GM19193 (cell line): Measurements from ENCODE around the gene IQCB1.

Source experiments
- POLR2A ChIP-seq: IDR thresholded peaks from 4 replicates; pipeline ENCODE4 v1.6.1; 2011; ENCODE audit not compliant: insufficient read depth, insufficient read length; ENCODE audit errors: extremely low read depth

IQCB1 gene

DNA sequence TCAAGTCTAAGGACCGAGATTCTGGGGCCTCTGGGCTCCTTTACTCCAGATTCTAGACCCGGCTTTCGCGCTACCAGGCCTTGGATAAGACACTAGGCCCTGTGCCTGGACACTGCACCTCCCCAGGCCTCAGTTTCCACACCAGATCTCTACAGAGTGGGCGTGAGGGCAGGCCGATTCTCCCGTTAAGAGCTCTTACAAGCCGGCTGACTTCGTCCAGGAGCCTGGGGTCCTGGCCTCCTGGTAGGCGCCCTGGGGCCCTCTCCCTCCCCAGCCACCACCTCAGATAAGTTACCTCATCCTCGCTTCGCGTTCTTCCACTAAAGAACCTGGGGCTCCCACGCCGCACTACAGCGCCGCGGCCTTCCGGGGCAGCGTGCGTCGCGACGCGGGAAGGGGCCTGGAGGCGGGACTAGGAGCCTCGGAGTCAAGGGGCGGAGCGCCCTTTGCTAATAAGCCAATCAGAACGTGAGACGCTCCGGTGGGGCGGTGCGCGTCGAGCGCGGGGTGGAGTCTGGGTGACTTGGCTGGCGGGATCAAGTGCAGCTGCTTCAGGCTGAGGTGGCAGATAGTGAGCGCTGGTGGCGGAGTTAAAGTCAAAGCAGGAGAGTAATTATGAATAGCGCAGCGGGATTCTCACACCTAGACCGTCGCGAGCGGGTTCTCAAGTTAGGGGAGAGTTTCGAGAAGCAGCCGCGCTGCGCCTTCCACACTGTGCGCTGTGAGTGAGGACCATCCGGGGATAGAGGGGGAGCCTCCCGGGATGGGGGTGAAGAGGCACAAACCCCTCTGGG, at the start of gene IQCB1, which contains the start of gene EAF2:
TSS of gene IQCB1 (minus strand) at position 390 of the 794 bp plus-strand sequence. CDS start 6,100 bp downstream, outside the sequence.
TSS of gene EAF2 (plus strand) at position 539 of the 794 bp plus-strand sequence. CDS start at position 616, 77 bp downstream.
- TF ChIP-seq POLR2A: peak; percentile 98

- no peak for TF ChIP-seq POLR2A
Observed at GRCh38 chr3:121883507-121883906, 48.6 kb upstream of the IQCB1 start.

DNA sequence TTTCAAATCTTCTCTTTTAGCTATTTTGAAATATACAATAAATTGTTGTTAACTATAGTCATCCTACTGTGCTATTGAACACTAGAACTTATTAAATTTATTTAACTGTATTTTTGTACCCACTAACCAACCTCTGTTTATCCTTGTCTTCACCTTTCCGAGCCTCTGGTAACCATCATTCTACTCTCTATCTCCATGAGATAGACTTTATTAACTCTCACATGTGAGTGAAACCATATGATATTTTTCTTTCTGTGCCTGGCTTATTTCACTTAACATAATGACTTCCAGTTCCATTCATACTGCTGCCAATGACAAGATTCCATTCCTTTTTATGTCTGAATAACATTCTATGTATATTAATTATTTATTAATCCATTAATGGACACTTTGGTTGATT, 43.6 kb upstream of the IQCB1 start:
- no peak for TF ChIP-seq POLR2A

DNA sequence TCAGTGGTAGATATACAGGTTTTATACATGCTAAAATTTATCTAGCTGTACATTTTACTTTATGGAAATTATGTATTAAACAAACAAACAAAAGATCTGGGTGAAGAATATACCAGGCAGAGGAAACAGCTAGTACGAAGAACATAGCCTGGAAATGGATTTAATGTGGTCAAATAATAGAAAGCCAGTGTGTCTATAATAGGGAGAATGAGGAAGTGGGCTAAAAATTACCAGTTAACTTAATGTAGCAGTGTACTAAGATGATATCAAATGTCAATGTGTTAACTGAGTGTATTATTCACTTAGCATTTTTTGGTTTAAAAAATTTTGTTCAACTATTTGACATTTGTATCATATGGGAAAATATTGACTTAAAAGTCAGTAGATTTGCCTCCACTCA, 36.6 kb upstream of the IQCB1 start:
- TF ChIP-seq POLR2A: no peak

DNA sequence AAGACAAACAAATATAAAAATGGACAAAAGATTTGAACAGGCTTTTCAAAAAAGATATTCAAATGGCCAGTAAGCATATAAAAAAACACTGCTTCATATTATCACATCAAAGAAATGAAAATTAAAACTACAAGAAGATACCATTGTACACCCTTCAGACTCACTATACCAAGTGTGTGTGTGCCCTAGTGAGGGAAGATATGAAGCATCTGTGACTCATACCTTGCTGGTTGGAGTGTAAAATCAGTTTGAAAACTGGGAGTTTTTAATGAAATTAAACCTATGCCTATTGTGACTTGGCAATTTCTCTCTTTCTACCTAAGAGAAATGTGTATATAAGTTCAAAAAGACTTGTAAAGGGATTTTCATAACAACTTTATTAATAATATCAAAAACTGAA, 35.9 kb upstream of the IQCB1 start:
- TF ChIP-seq POLR2A: no peak

- no peak for TF ChIP-seq POLR2A
Observed at GRCh38 chr3:121869736-121870135, 34.9 kb upstream of the IQCB1 start.

DNA sequence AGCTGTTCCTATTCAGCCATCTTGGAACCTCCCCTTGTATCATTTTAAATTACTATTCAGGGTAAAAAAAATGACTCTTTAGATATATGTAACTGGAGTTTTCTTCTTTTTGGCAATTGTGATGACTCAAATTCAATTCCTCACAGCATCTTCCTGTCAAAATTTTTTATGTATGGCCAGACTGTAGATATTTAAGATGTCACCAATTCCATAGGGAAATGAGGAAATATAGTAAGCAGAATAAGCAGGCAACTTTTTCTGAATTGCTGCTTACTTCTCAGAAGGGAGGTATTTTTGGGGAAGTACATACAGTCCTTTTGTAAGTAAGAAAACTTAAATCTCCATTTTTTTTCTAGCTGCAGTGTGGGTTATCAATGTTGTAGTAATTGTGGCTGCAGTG, 28.9 kb upstream of the IQCB1 start:
- TF ChIP-seq POLR2A: no peak

DNA sequence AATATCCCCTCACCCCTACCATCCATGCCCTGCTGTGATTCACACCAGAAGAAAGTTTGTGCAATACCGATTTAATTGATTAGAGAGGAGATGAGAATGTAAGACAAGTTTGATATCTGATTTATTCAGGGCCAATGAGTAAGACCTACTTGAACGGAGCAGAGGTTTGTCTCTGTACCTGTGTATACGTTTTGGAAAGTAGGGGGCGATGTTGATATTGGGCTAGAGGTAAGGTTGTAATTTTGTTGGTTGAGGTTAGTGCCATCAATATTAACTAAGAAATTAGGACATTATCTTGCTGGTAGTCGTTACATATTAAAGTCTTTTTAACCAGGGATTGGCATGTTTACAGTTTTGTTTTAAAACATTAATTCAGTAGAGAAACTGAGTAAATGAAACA, 20.7 kb upstream of the IQCB1 start:
- TF ChIP-seq POLR2A: no peak

GRCh38 chr3:121852256-121852655, 17.4 kb upstream of the IQCB1 start:
- no peak for TF ChIP-seq POLR2A

GRCh38 chr3:121844892-121845291, 10.0 kb upstream of the IQCB1 start:
- TF ChIP-seq POLR2A: no peak

GRCh38 chr3:121839962-121840361, 5.1 kb upstream of the IQCB1 start:
- TF ChIP-seq POLR2A: no peak

DNA sequence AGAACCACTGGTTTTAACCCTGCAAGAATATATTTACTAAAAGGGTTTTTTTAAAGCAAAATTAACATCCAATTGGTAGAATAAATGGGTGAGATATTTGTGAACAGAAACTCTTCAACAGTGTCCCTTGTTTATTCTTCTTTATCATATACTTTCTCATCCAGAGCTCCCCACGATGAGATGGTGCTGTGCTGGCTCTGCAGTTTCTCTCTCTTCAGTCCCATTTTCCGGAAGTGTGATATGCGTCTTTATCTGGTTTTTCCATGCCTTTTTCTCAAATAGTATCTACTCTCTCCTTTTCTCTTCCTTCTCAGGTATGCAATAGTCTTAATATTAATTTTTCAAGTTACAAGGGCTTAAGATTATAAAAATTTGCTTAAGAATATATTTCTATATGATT, 1.6 kb upstream of the IQCB1 start:
- no peak for TF ChIP-seq POLR2A

DNA sequence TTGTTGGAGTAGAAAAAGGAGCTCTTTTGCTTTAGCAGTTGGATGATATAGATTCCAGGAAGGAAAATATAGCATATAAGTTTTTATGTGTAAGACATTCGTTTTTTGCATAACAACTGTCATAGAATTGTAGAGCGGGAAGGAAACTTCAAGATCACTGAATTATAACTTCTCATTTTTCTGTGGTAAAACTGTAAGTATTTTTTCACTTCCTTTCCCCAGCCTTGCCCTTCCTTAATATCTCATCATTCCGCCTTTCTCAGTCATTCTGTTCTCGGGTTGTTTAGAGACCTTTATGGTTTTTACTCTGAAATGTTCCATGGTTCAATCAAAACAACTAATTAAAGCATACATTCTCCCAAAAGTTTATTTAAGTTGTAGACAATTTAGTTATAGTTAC, 1.2 kb upstream of the IQCB1 start:
- TF ChIP-seq POLR2A: no peak

- no peak for TF ChIP-seq POLR2A
Observed at GRCh38 chr3:121835465-121835801, 573 bp upstream of the IQCB1 start.

DNA sequence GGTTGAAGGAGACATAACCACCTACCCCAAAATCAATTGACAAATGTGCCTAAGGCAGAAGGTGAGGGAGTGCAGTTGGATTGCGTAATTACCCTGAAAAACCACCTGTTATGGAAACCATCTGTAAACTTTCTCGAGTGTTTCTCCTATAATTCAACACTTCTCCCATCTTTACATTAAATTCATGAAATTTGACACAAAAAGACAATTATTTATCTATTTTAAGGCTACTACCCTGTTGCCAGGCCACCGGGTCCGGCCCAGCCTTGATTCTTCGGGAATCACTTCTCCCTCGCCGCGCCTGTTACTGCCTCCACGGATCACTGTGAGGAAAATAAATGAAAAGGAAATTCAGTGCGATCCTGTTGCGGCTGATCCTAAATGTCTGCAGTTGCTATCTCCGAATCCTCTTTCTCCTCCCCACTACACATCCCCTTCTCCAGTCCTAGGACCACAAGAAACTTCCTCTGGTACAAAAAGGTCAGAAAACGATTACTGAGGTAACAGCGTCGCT, 646 bp downstream of the IQCB1 start:
- TF ChIP-seq POLR2A: no peak

- no peak for TF ChIP-seq POLR2A
Observed at GRCh38 chr3:121822973-121823372, 11.9 kb downstream of the IQCB1 start.
